ENCODE results near the gene GSTK1.

The GSTK1 gene

GRCh38 chr7:143280566-143280965 is 17.3 kb downstream of the GSTK1 start:
- no peak overlapping the region for H3K27ac ChIP-seq (ENCODE audit: low read length)
- H2AFZ ChIP-seq (ENCODE audit: low read length): no peak overlapping the region
- H3F3A ChIP-seq (ENCODE audit: insufficient read depth, low read length): no peaks in the 10 kb centered on the region
- no peaks in the 10 kb centered on the region for H3K9me3 ChIP-seq (replicated peaks; ENCODE audit: insufficient read depth, low read length)
- H3K9me2 ChIP-seq (replicated peaks; ENCODE audit: insufficient read depth, low read length): no peaks in the 10 kb centered on the region
- DNase-seq: no peak
- no peaks in the 10 kb centered on the region for H3K27me3 ChIP-seq (replicated peaks; ENCODE audit: insufficient read depth, low read length)
- no peaks in the 10 kb centered on the region for H3K79me2 ChIP-seq (ENCODE audit: low read length)
- H3K4me2 ChIP-seq (ENCODE audit: low read depth, low read length): no peak overlapping the region
- H3K4me1 ChIP-seq (ENCODE audit: low read length): no peaks in the 10 kb centered on the region
- H3K4me3 ChIP-seq (ENCODE audit: low read length): no peak overlapping the region
- no peak overlapping the region for H3K9ac ChIP-seq (ENCODE audit: low read length)
- H3K36me3 ChIP-seq (replicated peaks; ENCODE audit: insufficient read depth, low read length): no peaks in the 10 kb centered on the region
- no peaks in the 10 kb centered on the region for H4K20me1 ChIP-seq (ENCODE audit: insufficient read depth, low read length)
- TF ChIP-seq EZH2phosphoT487 (IDR thresholded peaks at IDR 0.05; ENCODE audit: low read length): no peak
- TF ChIP-seq EZH2 (optimal IDR thresholded peaks at IDR 0.05; ENCODE audit: low read depth, low read length): no peak
- no peak for TF ChIP-seq CTCF (IDR thresholded peaks at IDR 0.05; ENCODE audit: low read length)

GRCh38 chr7:143281529-143281928 is 18.3 kb downstream of the GSTK1 start:
- Histone ChIP-seq H4K20me1 (ENCODE audit: insufficient read depth, low read length) (no peaks in the 10 kb centered on the region), H3K9me3 (replicated peaks; ENCODE audit: insufficient read depth, low read length) (no peaks in the 10 kb centered on the region), H3K79me2 (ENCODE audit: low read length) (no peaks in the 10 kb centered on the region), H3K27ac (ENCODE audit: low read length) (no peak overlapping the region), H3K4me2 (ENCODE audit: low read depth, low read length) (no peak overlapping the region), H3K27me3 (replicated peaks; ENCODE audit: insufficient read depth, low read length) (no peaks in the 10 kb centered on the region), H3K4me1 (ENCODE audit: low read length) (no peaks in the 10 kb centered on the region), H3F3A (ENCODE audit: insufficient read depth, low read length) (no peaks in the 10 kb centered on the region), H3K4me3 (ENCODE audit: low read length) (no peak overlapping the region), H3K9ac (ENCODE audit: low read length) (no peak overlapping the region), H3K36me3 (replicated peaks; ENCODE audit: insufficient read depth, low read length) (no peaks in the 10 kb centered on the region), H2AFZ (ENCODE audit: low read length) (no peak overlapping the region), H3K9me2 (replicated peaks; ENCODE audit: insufficient read depth, low read length) (no peaks in the 10 kb centered on the region)
- TF ChIP-seq EZH2phosphoT487 (IDR thresholded peaks at IDR 0.05; ENCODE audit: low read length) (no peak), CTCF (IDR thresholded peaks at IDR 0.05; ENCODE audit: low read length) (no peak), EZH2 (optimal IDR thresholded peaks at IDR 0.05; ENCODE audit: low read depth, low read length) (no peak)
- no peak for DNase-seq

- H3K4me2 ChIP-seq (ENCODE audit: low read depth, low read length): no peak overlapping the region
- H4K20me1 ChIP-seq (ENCODE audit: insufficient read depth, low read length): no peaks in the 10 kb centered on the region
- DNase-seq: no peak
- no peaks in the 10 kb centered on the region for H3K79me2 ChIP-seq (ENCODE audit: low read length)
- no peak overlapping the region for H3K9ac ChIP-seq (ENCODE audit: low read length)
- no peak overlapping the region for H3K27ac ChIP-seq (ENCODE audit: low read length)
- no peaks in the 10 kb centered on the region for H3K36me3 ChIP-seq (replicated peaks; ENCODE audit: insufficient read depth, low read length)
- TF ChIP-seq CTCF (IDR thresholded peaks at IDR 0.05; ENCODE audit: low read length) (no peak), EZH2phosphoT487 (IDR thresholded peaks at IDR 0.05; ENCODE audit: low read length) (no peak), EZH2 (optimal IDR thresholded peaks at IDR 0.05; ENCODE audit: low read depth, low read length) (no peak)
- no peaks in the 10 kb centered on the region for H3K9me3 ChIP-seq (replicated peaks; ENCODE audit: insufficient read depth, low read length)
- no peak overlapping the region for H3K4me3 ChIP-seq (ENCODE audit: low read length)
- no peaks in the 10 kb centered on the region for H3K9me2 ChIP-seq (replicated peaks; ENCODE audit: insufficient read depth, low read length)
- no peaks in the 10 kb centered on the region for H3F3A ChIP-seq (ENCODE audit: insufficient read depth, low read length)
- no peak overlapping the region for H2AFZ ChIP-seq (ENCODE audit: low read length)
- no peaks in the 10 kb centered on the region for H3K27me3 ChIP-seq (replicated peaks; ENCODE audit: insufficient read depth, low read length)
- H3K4me1 ChIP-seq (ENCODE audit: low read length): no peaks in the 10 kb centered on the region
Measured at GRCh38 chr7:143282124-143282523, 18.9 kb downstream of the GSTK1 start.

Data from MM.1S (cell line).